Endodermal cell (in vitro differentiated cells): ENCODE results near the gene GDAP1L1. TPM values are rescaled to one million over a fixed set of nuclear protein-coding genes. Genes with fewer than 3 reads are reported as not detected.
"Not testable (repeated sequence)": the region's sequence is repeated elsewhere in the genome, so short reads cannot be mapped to it uniquely, and the experiment has no call there.

ENCODE experiments used
- DNase-seq: peaks from one replicate; pipeline ENCODE4 v3.0.0-alpha.2; 2017
- H3K27ac ChIP-seq: 2 replicates; pipeline ENCODE4 v1.5.1; 2013; ENCODE audit warnings: mild to moderate bottlenecking, low read depth, low read length, moderate library complexity
- H3K27me3 ChIP-seq: 2 replicates; pipeline ENCODE4 v1.6.1; 2013; ENCODE audit warnings: mild to moderate bottlenecking, low read length, moderate library complexity; ENCODE audit not compliant: insufficient read depth, control insufficient read depth, poor library complexity, severe bottlenecking
- H3K36me3 ChIP-seq: 2 replicates; pipeline ENCODE4 v1.7.0; 2013; ENCODE audit warnings: mild to moderate bottlenecking, low read length, moderate library complexity; ENCODE audit not compliant: control insufficient read depth, insufficient read depth
- H3K4me1 ChIP-seq: one replicate; pipeline ENCODE4 v1.7.0; 2013; ENCODE audit warnings: low read length; ENCODE audit not compliant: control insufficient read depth, insufficient read depth
- H3K4me3 ChIP-seq: 2 replicates; pipeline ENCODE4 v1.5.1; 2013; ENCODE audit warnings: mild to moderate bottlenecking, low read length, moderate library complexity
- H3K9ac ChIP-seq: 2 replicates; pipeline ENCODE4 v1.6.1; 2013; ENCODE audit warnings: mild to moderate bottlenecking, low read length, moderate library complexity; ENCODE audit not compliant: poor library complexity, severe bottlenecking; ENCODE audit errors: extremely low read depth
- H3K9me3 ChIP-seq: 2 replicates; pipeline ENCODE4 v1.6.1; 2013; ENCODE audit warnings: mild to moderate bottlenecking, low read length, moderate library complexity; ENCODE audit not compliant: control insufficient read depth
- H3K27ac Mint-ChIP-seq: 2 replicates; pipeline ENCODE4 v1.8.0; 2020; ENCODE audit warnings: mixed read lengths
- H3K27me3 Mint-ChIP-seq: 2 replicates; pipeline ENCODE4 v1.8.0; 2021; ENCODE audit warnings: mild to moderate bottlenecking, mixed read lengths; ENCODE audit not compliant: insufficient read depth
- H3K36me3 Mint-ChIP-seq: 2 replicates; pipeline ENCODE4 v1.8.0; 2020; ENCODE audit warnings: low read depth, mixed read lengths
- H3K4me1 Mint-ChIP-seq: 2 replicates; pipeline ENCODE4 v1.8.0; 2020; ENCODE audit warnings: mixed read lengths
- H3K4me3 Mint-ChIP-seq: 2 replicates; pipeline ENCODE4 v1.8.0; 2020; ENCODE audit warnings: mild to moderate bottlenecking, moderate library complexity, mixed read lengths
- H3K9me3 Mint-ChIP-seq: 2 replicates; pipeline ENCODE4 v1.8.0; 2020; ENCODE audit warnings: mild to moderate bottlenecking, mixed read lengths
- WGBS, 2 experiments: methylation state at CpG; one replicate each; pipeline versions ENCODE4 v1.1.5 to v1.1.7; 2013; ENCODE audit warnings: missing lambda C conversion rate in 2 of 2, mixed read lengths in 1 of 2; ENCODE audit not compliant: insufficient coverage in 1 of 2, insufficient read length in 1 of 2; 5-methylcytosine and 5-hydroxymethylcytosine counted together
- total RNA-seq, 2 donors: library from RNA; stranded (reverse); fragmentation: NEBNext Ultra II Directional in 1 of 2; extraction: Animal tissue kit (Norgen Biotek cat#: 25700) in 1 of 2; gene quantifications; 2 replicates in 1 of 2; 3 replicates in 1 of 2; pipeline ENCODE4 v1.2.1, GENCODE V29; 2021
- TF ChIP-seq, protein P1 (sequence below): fragments of 200-600 bp; sonication (generic); conservative IDR thresholded peaks from 2 replicates; pipeline ENCODE4 v1.5.0; 2021; ENCODE audit warnings: antibody characterized with exemption, mild to moderate bottlenecking

Gene GDAP1L1
- total RNA-seq, 2 donors from 2014 or later, result 1.9 TPM; not detected in 1

DNA sequence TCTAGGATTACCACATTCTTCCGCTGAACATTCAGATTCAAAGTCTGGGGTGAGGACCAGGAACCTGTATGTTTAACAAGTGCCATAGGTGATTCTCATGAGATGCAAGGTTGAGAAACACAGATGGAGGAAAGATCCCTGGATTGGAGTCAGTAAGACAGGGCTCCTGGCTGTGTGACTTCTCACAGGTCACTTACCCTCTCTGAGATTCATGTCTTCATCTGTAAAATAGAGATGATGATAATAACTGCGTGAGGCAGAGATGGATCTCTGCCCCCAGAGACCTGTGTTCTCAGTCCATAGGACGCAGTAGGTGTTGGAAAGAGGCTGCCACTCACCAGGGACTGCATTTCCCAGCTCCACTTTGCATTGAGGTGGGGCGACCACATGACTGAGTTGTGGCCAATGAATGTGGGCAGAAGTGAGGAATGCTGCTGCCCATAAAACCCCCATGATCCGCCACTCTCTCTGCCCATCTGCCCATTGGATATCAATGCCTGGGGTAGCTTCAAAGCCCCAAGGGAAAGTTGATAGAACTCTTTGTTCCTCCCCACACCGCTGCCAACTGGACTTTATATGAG lies 13.6 kb upstream of the GDAP1L1 start:
- H3K36me3 Mint-ChIP-seq, result no peaks in the 10 kb centered on the region
- no peak overlapping the region for H3K4me3 Mint-ChIP-seq
- H3K9me3 Mint-ChIP-seq, result peaks cover 2% of the 10 kb centered on the region
- WGBS, 2 experiments, result 93 to 96% methylated on average over 4 to 6 of the region's 6 CpGs
- H3K27ac ChIP-seq, result no peak overlapping the region
- H3K4me3 ChIP-seq, result no peak overlapping the region
- DNase-seq, result no peak
- H3K27ac Mint-ChIP-seq, result no peak overlapping the region
- peaks cover 11% of the 10 kb centered on the region for H3K4me1 Mint-ChIP-seq
- TF ChIP-seq, protein P1, sequence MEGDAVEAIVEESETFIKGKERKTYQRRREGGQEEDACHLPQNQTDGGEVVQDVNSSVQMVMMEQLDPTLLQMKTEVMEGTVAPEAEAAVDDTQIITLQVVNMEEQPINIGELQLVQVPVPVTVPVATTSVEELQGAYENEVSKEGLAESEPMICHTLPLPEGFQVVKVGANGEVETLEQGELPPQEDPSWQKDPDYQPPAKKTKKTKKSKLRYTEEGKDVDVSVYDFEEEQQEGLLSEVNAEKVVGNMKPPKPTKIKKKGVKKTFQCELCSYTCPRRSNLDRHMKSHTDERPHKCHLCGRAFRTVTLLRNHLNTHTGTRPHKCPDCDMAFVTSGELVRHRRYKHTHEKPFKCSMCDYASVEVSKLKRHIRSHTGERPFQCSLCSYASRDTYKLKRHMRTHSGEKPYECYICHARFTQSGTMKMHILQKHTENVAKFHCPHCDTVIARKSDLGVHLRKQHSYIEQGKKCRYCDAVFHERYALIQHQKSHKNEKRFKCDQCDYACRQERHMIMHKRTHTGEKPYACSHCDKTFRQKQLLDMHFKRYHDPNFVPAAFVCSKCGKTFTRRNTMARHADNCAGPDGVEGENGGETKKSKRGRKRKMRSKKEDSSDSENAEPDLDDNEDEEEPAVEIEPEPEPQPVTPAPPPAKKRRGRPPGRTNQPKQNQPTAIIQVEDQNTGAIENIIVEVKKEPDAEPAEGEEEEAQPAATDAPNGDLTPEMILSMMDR, result no peak
- H3K27me3 Mint-ChIP-seq, result no peaks in the 10 kb centered on the region
- no peaks in the 10 kb centered on the region for H3K27me3 ChIP-seq
- no peaks in the 10 kb centered on the region for H3K36me3 ChIP-seq
- H3K4me1 ChIP-seq, result peaks cover 3% of the 10 kb centered on the region
- peaks cover under 1% of the 10 kb centered on the region for H3K9me3 ChIP-seq
- H3K9ac ChIP-seq, result no peak overlapping the region

DNA sequence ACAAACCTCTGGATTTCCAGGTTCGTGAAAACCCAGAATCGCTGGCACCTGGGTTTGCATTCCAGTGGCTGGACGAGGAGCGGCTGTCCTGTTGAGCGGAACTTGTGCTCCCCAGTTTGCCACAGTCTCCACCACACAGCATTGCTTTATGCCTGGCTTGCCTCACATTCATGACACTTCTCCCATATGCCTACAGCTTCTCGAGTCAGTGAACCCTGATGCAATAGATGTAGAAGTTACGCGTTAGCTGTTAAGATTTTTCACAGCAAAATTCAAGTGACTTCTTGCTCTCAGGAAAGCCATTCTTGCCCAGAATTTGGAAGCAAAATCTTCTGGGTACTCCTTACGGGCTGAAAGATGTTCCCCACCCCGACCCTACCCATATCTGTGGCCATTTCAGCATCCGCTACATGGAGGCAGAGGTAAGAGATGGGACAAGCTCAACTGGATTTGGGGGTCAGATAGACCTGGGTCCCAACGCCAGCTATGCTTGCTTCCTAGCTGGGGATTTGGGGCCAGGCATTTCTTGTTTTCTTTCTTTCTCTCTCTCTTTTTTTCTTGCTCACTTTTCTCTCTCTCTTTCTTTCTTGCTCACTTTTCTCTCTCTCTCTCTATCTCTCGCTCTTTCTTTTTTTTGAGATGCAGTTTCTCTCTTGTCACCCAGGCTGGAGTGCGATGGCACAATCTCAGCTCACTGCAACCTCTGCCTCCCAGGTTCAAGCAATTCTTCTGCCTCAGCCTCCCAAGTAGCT lies 12.4 kb upstream of the GDAP1L1 start:
- no peaks in the 10 kb centered on the region for H3K36me3 Mint-ChIP-seq
- TF ChIP-seq, protein P1, result no peak
- H3K9ac ChIP-seq, result no peak overlapping the region
- H3K4me1 Mint-ChIP-seq, result peaks cover 8% of the 10 kb centered on the region
- H3K4me3 Mint-ChIP-seq, result no peak overlapping the region
- H3K36me3 ChIP-seq, result no peaks in the 10 kb centered on the region
- peaks cover 8% of the 10 kb centered on the region for H3K9me3 Mint-ChIP-seq
- no peaks in the 10 kb centered on the region for H3K27me3 Mint-ChIP-seq
- H3K4me1 ChIP-seq, result peaks cover 3% of the 10 kb centered on the region
- H3K27ac Mint-ChIP-seq, result no peak overlapping the region
- peaks cover 3% of the 10 kb centered on the region for H3K9me3 ChIP-seq
- no peak for DNase-seq
- WGBS, 2 experiments, result 91 to 92% methylated on average over 13 to 14 of the region's 14 CpGs
- no peak overlapping the region for H3K27ac ChIP-seq
- H3K4me3 ChIP-seq, result no peak overlapping the region
- no peaks in the 10 kb centered on the region for H3K27me3 ChIP-seq

- Mint-ChIP-seq H3K36me3 (no peaks in the 10 kb centered on the region), H3K4me3 (no peak overlapping the region), H3K27me3 (no peaks in the 10 kb centered on the region), H3K9me3 (peaks cover 8% of the 10 kb centered on the region), H3K27ac (no peak overlapping the region), H3K4me1 (peaks cover 12% of the 10 kb centered on the region)
- H3K27ac ChIP-seq, result no peak overlapping the region
- TF ChIP-seq, protein P1, result no peak
- H3K4me3 ChIP-seq, result no peak overlapping the region
- no peak for DNase-seq
- no peaks in the 10 kb centered on the region for H3K36me3 ChIP-seq
- H3K27me3 ChIP-seq, result no peaks in the 10 kb centered on the region
- H3K4me1 ChIP-seq, result peaks cover 3% of the 10 kb centered on the region
- peaks cover 3% of the 10 kb centered on the region for H3K9me3 ChIP-seq
- 91 to 100% methylated on average over 2 of the region's 2 CpGs for WGBS, 2 experiments
- H3K9ac ChIP-seq, result no peak overlapping the region
Measured at GRCh38 chr20:44235702-44236101, 11.4 kb upstream of the GDAP1L1 start.

DNA sequence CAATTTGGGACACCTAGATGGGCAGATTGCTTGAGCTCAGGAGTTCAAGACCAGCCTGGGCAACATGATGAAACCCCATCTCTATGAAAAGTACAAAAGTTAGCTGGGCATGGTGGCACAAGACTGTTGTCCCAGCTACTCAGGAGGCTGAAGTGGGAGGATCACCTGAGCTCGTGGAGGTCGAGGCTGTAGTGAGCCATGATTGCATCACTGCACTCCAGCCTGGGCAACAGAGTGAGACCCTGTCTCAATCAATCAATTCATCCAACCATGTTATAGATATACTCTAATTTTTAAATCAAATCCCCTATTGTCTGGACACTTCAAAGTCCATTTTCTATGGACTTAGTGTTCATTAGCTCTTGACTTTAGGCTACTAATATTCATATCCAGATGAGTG lies 10.3 kb upstream of the GDAP1L1 start:
- not testable (repeated sequence) for H3K27me3 Mint-ChIP-seq, H3K9me3 ChIP-seq, H3K9me3 Mint-ChIP-seq, H3K4me3 Mint-ChIP-seq, H3K27me3 ChIP-seq, H3K4me1 Mint-ChIP-seq, H3K4me3 ChIP-seq, DNase-seq, H3K36me3 Mint-ChIP-seq, H3K9ac ChIP-seq, H3K4me1 ChIP-seq, H3K27ac ChIP-seq, H3K36me3 ChIP-seq, H3K27ac Mint-ChIP-seq
- 79 to 88% methylated on average over 2 of the region's 2 CpGs for WGBS, 2 experiments
